Measurements from ENCODE around the gene NPPC.
"Not testable (repeated sequence)": the region's sequence is repeated elsewhere in the genome, so short reads cannot be mapped to it uniquely, and the experiment has no call there.

The NPPC gene, protein sequence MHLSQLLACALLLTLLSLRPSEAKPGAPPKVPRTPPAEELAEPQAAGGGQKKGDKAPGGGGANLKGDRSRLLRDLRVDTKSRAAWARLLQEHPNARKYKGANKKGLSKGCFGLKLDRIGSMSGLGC

GRCh38 chr2:231926180-231926741 lies at the start of gene NPPC:
NPPC (minus strand) TSS chr2:231926396; CDS start chr2:231926249, 147 bp downstream.
- peak; percentile 71 for DNase-seq
- in situ Hi-C loops (cut with HindIII; ENCODE audit: low pct_ligation_motif_present, low pct_unique_long_range_greater_than_20kb, low sequenced_read_pairs), result no loop called here

DNA sequence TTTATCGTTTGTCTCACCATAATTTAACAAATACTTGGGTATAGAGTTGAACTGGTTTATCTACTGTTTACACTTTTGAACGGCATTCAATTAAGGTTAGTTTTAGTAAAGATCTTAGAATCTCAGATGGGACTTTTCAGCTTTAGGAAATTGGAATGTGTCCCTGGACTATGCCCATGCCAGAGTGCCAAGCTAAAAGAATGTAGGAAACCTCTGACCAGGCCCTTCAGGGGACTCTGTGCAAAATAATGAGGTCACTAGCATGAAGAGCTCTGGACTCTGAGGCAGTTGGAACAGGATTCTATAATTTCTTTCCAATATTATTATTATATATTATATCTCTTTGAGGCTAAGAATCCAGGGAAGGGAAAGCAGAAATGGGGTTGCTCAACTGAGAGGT lies 48.8 kb upstream of the NPPC start:
- no peak for DNase-seq
- in situ Hi-C loops (cut with HindIII; ENCODE audit: low pct_ligation_motif_present, low pct_unique_long_range_greater_than_20kb, low sequenced_read_pairs), result no loop called here

DNA sequence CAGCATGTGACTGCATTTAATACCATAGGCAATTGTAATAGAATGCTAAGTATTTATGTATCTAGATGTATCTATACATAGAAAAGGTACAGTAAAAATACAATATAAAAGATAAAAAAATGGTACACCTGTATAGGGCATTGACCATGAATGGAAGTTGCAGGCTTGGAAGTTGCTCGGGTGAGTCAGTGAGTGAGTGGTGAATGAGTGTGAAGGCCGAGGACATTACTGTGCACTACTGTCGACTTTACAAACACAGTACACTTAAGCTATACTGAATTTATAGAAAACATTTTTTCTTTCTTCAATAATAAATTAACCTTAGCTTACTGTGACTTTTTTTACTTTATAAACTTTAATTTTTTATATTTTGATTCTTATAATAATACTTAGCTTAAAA lies 44.3 kb upstream of the NPPC start:
- no peak for DNase-seq
- in situ Hi-C loops (cut with HindIII; ENCODE audit: low pct_ligation_motif_present, low pct_unique_long_range_greater_than_20kb, low sequenced_read_pairs), result no loop called here

DNA sequence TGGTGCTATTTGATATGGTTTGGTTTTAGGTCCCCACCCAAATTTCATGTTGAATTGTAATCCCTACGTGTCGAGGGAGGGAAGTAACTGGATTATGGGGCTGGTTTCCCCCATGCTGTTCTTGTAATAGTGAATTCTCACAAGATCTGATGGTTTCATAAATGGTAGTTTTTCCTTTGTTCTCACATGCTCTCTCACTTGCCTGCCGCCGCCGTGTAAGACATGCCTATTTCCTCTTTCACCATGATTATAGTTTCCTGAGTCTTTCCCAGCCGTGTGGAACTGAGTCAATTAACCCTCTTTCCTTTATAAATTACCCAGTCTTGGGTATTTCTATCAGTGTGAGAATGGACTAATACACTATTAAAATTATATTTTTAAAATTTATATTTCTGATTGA lies 42.6 kb upstream of the NPPC start:
- DNase-seq, result no peak
- in situ Hi-C loops (cut with HindIII; ENCODE audit: low pct_ligation_motif_present, low pct_unique_long_range_greater_than_20kb, low sequenced_read_pairs), result no loop called here

- in situ Hi-C loops (cut with HindIII; ENCODE audit: low pct_ligation_motif_present, low pct_unique_long_range_greater_than_20kb, low sequenced_read_pairs), result no loop called here
- DNase-seq, result no peak
Observed at GRCh38 chr2:231966886-231967285, 40.7 kb upstream of the NPPC start.

DNA sequence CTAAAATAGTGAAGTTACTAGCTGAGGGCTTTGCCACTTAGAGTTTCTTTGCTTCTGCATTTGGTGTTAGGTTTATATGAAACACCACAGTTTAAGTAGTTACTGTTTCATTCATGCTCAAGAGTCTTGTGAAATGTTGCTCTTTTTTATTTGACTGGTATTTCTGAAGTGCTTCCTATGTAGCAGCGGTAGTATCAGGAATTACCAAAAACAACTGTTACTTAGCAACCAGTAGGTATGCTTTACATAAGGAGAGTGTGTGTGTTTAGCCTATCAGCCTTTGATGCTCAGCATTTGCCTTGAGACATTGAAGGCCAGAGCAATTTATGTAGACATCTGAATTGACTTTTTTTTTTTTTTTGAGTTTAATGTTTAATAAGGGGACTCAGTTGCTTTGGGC lies 38.9 kb upstream of the NPPC start:
- in situ Hi-C loops (cut with HindIII; ENCODE audit: low pct_ligation_motif_present, low pct_unique_long_range_greater_than_20kb, low sequenced_read_pairs), result no loop called here
- no peak for DNase-seq

DNA sequence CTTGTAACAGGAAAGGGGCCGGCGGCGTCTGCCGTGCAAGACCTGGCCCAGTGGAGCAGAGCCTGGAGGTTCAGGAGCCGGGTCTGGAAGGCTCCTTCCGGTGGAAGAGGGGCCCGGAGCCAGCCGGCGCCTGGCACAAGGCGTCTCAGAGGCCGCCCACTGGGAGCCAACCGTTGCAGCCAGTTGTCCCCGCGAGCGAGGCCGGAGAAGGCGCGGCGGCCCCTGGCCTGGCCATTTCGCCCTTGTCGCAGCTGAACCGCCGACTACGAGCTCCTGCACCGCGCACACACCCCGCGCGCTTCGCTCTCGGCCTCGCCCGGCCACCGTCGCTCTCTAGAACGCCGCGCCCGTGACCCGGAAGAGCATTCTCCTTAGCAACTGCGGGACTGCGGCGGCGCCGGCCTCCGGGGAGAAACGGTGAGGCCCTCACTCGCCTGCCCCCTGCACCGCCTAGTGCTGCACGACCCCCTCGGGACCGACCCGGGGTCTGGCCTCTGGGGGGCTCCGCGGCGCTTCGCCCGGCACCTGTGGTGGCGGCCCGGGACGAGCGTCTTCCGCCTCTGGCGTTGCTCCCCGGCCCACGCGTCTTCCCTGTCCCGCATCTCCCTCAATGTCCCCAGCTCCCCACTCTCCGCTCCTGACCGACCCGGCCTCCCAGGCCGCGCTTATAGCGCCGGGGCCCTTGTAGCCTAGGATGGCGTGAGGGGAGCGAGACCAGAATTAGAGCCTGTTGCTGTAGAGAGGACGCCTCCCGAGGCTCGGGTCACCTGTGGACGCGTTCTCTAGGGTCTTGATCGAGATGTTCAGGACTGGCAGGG lies 35.4 kb upstream of the NPPC start, which contains the start of gene DIS3L2:
TSS of gene DIS3L2 (plus strand) at position 365 of the 818 bp plus-strand sequence. CDS start 53,215 bp downstream, outside the sequence.
- DNase-seq, result peak; percentile 86
- in situ Hi-C loops (cut with HindIII; ENCODE audit: low pct_ligation_motif_present, low pct_unique_long_range_greater_than_20kb, low sequenced_read_pairs), result no loop called here

DNA sequence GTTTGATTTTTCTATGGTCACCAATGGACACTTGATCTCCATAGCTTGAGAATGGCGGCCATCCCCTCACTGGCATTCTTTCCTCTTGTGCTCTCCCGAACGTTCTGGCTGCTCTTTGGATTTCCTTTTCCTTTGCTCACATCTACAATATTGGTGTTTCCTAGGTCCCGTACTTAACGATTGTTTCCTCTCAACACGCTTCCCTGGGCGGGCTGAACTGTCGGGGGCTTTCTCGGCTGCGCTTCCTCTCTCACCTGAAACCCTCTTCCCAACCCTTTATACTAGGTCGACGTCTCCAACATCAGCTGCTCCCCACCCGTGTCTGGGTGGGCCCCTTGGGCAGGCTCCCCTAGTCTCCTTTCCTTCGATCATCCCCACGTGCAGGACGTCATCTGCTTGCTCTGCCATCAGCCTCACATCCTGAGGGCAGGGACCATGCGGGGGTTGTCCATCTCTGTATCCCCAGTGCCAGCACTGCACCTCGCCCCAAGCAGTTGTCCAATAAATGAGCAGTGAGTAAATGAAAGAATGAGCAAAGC lies 34.7 kb upstream of the NPPC start:
- in situ Hi-C loops (cut with HindIII; ENCODE audit: low pct_ligation_motif_present, low pct_unique_long_range_greater_than_20kb, low sequenced_read_pairs), result no loop called here
- DNase-seq, result no peak

DNA sequence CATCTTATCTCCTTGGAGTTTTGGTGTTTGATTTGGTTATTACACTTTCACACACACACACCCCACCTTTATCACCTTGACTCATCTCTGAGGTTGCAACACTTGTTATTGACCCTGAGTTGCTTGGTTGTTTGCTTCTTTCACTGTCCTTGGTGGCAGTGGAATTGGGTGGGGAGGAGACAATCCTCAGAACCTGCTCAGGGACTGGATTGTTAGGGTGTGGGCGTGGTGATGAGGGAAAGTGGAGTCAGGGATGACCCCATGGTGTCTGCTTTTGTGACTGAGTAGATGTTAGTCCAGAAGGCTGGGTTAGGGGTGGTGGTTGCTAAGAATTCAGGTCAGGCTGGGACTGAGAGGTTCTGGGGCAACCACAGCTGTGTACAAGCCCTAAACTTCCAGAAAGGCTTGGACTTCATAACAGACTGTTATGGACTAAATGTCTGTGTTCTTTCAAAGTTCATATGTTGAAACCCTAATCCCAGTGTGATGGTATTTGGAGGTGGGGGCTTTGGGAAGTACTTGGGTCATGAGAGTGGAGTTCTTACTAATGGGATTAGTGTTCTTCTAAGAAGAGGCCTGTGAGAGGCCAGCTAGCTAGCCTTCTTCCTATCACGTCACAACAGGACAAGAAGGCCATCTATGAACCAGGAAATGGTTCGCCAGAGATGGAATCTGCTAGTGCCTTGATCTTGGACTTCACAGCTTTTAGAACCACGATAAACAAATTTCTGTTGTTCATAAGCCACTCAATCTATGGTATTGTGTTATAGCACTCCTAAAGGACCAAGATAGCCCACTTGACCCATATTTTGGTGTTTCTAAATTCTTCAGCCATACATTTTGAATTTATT lies 31.9 kb upstream of the NPPC start:
- no peak for DNase-seq
- in situ Hi-C loops (cut with HindIII; ENCODE audit: low pct_ligation_motif_present, low pct_unique_long_range_greater_than_20kb, low sequenced_read_pairs), result no loop called here

GRCh38 chr2:231955758-231956472 lies 29.7 kb upstream of the NPPC start:
- in situ Hi-C loops (cut with HindIII; ENCODE audit: low pct_ligation_motif_present, low pct_unique_long_range_greater_than_20kb, low sequenced_read_pairs), result no loop called here
- no peak for DNase-seq

DNA sequence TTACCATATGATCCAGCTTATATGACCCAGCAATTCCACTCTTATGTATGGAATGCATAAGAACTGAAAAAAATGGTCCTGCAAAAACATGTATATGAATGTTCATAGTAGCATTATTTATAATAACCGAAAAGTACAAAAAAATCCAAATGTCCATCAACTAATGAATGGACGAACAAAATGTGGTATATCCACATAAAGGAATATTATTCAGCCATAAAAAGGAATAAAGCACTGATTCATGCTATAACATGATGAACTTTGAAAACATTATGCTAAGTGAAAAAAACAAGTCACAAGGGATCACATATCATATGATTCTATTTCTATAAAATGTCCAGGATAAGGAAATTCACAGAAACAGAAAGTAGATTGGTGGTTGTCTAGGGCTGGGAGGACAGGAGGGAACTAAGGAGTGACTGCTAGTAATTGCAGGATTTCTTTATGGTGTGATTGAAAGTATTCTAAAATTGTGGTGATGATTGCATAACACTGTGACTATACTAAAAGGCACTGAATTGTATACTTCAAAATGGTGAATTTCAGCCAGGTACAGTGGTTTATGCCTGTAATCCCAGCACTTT lies 25.3 kb upstream of the NPPC start:
- DNase-seq, result no peak
- in situ Hi-C loops (cut with HindIII; ENCODE audit: low pct_ligation_motif_present, low pct_unique_long_range_greater_than_20kb, low sequenced_read_pairs), result no loop called here

DNA sequence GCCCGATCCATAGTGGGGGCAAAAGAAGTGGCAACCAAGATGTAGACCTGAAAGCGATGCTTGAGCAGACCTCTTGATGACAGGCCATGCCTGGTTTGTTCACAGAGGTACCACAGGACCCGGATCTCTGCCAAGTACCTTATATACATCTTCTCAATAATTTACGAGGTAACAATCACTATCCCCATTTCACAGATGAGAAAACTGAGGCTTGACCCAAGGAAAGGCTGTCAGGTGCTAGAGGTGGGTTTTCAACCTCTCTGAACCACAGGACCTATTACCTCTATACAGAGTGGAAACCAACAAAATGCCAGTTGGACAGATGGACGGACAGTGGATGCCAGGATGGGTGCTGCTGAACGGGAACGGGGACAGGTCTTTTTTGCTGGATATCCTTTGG lies 21.5 kb upstream of the NPPC start:
- DNase-seq, result no peak
- in situ Hi-C loops (cut with HindIII; ENCODE audit: low pct_ligation_motif_present, low pct_unique_long_range_greater_than_20kb, low sequenced_read_pairs), result no loop called here

GRCh38 chr2:231947112-231947511 lies 20.9 kb upstream of the NPPC start:
- in situ Hi-C loops (cut with HindIII; ENCODE audit: low pct_ligation_motif_present, low pct_unique_long_range_greater_than_20kb, low sequenced_read_pairs); DNase-seq: not testable (repeated sequence)

- in situ Hi-C loops (cut with HindIII; ENCODE audit: low pct_ligation_motif_present, low pct_unique_long_range_greater_than_20kb, low sequenced_read_pairs), result no loop called here
- DNase-seq, result no peak
Observed at GRCh38 chr2:231946241-231946814, 20.1 kb upstream of the NPPC start.

- no peak for DNase-seq
- in situ Hi-C loops (cut with HindIII; ENCODE audit: low pct_ligation_motif_present, low pct_unique_long_range_greater_than_20kb, low sequenced_read_pairs), result no loop called here
Observed at GRCh38 chr2:231942180-231942579, 16.0 kb upstream of the NPPC start.

DNA sequence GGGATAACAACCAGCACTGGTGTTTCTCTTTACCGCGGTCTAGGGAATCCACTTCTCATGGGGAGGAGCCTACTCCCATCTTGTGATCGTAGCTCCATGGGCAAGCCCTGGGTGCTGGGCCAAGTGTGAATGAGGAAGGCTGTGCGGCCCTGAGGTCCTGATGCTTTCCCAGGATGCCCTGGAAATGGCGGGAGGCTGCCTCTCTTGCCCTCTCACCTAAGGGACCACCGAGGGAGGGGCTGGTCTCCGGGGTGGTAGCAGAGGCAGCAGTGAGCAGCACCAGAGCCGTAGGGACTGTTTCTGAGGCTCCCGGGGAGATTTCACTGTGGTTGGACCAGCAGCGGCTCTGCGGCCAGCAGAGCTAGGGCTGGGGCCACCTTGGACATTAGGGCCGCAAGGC lies 15.5 kb upstream of the NPPC start:
- in situ Hi-C loops (cut with HindIII; ENCODE audit: low pct_ligation_motif_present, low pct_unique_long_range_greater_than_20kb, low sequenced_read_pairs), result no loop called here
- no peak for DNase-seq

DNA sequence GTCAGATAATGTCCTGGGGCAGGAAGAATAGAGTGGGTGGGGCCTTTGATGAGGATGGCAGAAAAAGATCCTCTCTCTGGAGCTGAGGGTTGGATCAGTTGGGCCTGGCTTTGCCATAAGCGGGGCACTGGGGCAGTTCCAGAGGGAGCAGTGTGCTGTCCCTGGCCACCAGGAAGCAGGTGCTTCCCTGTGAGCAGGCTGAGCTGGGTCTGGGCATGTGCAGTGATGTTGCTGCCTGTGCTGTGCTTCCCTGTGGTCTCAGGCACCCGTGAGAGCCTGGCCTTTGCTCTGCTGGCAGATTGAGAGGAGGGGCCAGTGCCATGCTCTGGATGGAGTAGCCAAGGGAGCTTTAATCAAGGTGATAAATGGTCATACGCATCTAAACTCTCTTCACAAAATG lies 14.6 kb upstream of the NPPC start:
- DNase-seq, result no peak
- in situ Hi-C loops (cut with HindIII; ENCODE audit: low pct_ligation_motif_present, low pct_unique_long_range_greater_than_20kb, low sequenced_read_pairs), result no loop called here

DNA sequence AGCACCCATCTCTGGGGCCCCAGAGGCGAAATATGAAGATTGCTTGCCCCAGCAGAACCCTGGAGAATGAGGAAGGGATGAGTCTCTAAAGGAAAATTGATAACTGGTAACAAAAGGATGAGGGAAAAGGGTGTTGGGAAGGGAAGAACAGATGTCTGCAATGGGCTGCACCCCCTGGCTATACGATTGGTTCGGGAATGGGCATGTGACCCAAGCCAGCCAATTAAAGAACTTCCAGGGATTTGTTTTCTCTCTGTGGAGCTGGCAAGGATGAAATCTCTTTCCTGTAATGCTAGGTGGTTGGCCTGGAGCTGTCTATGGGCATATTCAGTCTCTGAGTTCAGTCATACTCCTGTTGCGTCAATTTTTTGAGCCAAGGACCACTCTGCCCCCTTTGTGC lies 12.8 kb upstream of the NPPC start:
- in situ Hi-C loops (cut with HindIII; ENCODE audit: low pct_ligation_motif_present, low pct_unique_long_range_greater_than_20kb, low sequenced_read_pairs), result no loop called here

More for the DNA sequence above, 12.8 kb upstream of the NPPC start:
- no peak for DNase-seq

Measured in ACHN (cell line).